Measurements from ENCODE around the gene INSR.

DNA sequence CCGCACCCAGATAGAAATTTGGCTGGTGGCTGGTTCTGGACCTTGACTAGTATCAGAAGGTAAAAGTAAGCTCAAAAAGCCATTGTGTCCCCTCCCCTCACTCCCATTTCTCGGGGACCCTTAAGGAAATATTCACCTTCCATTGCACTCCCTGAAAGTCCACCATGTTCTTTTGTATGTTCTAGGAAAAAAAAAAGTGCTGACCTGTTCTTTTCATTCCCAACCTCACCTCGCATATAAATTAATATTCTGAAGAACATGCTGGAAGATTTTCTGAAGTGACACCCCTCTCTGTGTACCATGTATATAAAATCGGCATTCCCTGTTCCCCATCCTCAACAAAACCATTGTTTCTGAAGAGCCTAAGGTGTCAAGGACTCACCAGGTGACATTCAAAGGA lies 181.5 kb downstream of the INSR start:
- TF ChIP-seq YY1 (IDR thresholded peaks at IDR 0.05; ENCODE audit: low read depth) = no peak
- TF ChIP-seq, protein P1, sequence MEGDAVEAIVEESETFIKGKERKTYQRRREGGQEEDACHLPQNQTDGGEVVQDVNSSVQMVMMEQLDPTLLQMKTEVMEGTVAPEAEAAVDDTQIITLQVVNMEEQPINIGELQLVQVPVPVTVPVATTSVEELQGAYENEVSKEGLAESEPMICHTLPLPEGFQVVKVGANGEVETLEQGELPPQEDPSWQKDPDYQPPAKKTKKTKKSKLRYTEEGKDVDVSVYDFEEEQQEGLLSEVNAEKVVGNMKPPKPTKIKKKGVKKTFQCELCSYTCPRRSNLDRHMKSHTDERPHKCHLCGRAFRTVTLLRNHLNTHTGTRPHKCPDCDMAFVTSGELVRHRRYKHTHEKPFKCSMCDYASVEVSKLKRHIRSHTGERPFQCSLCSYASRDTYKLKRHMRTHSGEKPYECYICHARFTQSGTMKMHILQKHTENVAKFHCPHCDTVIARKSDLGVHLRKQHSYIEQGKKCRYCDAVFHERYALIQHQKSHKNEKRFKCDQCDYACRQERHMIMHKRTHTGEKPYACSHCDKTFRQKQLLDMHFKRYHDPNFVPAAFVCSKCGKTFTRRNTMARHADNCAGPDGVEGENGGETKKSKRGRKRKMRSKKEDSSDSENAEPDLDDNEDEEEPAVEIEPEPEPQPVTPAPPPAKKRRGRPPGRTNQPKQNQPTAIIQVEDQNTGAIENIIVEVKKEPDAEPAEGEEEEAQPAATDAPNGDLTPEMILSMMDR (IDR thresholded peaks at IDR 0.05) = no peak
